Measurements from ENCODE around the gene MACIR. TPM values are rescaled to one million over a fixed set of nuclear protein-coding genes. Genes with fewer than 3 reads are reported as not detected.

The MACIR gene
- polyA plus RNA-seq, 3 donors: 1.2 to 1.9 (median 1.9) TPM

GRCh38 chr5:103271570-103272289 is 13.2 kb downstream of the MACIR start:
- WGBS (ENCODE audit: insufficient coverage): no CpG with 5 or more reads among the region's 2 CpGs
- Histone ChIP-seq H3K4me2 (replicated peaks; ENCODE audit: extremely low read depth, low read length, poor library complexity, severe bottlenecking) (peak overlapping the region; percentile 27), H3K27ac (ENCODE audit: low read depth in 1 of 2, low read length in 2 of 2) (peak overlapping the region in 1 of 2 donors; percentile 31)

GRCh38 chr5:103272377-103272776 is 13.8 kb downstream of the MACIR start:
- Histone ChIP-seq H3K27me3 (ENCODE audit: control insufficient read depth in 2 of 2, insufficient read depth in 2 of 2, low read length in 2 of 2) (no peaks in the 10 kb centered on the region), H3K36me3 (replicated peaks in 1 of 2; ENCODE audit: control insufficient read depth in 1 of 2, insufficient read depth in 2 of 2, low read length in 2 of 2) (peaks cover 16 to 19% of the 10 kb centered on the region in 2 donors), H4K20me1 (ENCODE audit: insufficient read depth, low read length) (no peaks in the 10 kb centered on the region), H3K4me3 (replicated peaks in 1 of 3; ENCODE audit: low read depth in 2 of 3, low read length in 3 of 3) (no peak overlapping the region), H3K79me2 (ENCODE audit: insufficient read depth, low read length) (peaks cover 17% of the 10 kb centered on the region), H3K27ac (ENCODE audit: low read depth in 1 of 2, low read length in 2 of 2) (peak overlapping the region in 1 of 2 donors; percentile 31), H2AFZ (ENCODE audit: insufficient read depth, low read depth, low read length, poor library complexity, severe bottlenecking) (no peak overlapping the region), H3K9me3 (replicated peaks in 1 of 2; ENCODE audit: control insufficient read depth in 1 of 2, insufficient read depth in 1 of 2, low read length in 2 of 2) (no peaks in the 10 kb centered on the region), H3K4me1 (ENCODE audit: control insufficient read depth in 1 of 2, insufficient read depth in 2 of 2, low read length in 2 of 2) (peaks cover 0 to 3% of the 10 kb centered on the region in 2 donors), H3K9ac (ENCODE audit: insufficient read depth, low read length, poor library complexity, severe bottlenecking) (no peak overlapping the region), H3K4me2 (replicated peaks; ENCODE audit: extremely low read depth, low read length, poor library complexity, severe bottlenecking) (no peak overlapping the region)
- Mint-ChIP-seq H3K9me3 (no peaks in the 10 kb centered on the region), H3K27ac (no peak overlapping the region), H3K27me3 (ENCODE audit: low read depth in 3 of 3) (no peaks in the 10 kb centered on the region), H3K36me3 (peaks cover 21 to 27% of the 10 kb centered on the region in 2 donors), H3K4me1 (peaks cover 13% of the 10 kb centered on the region), H3K4me3 (no peak overlapping the region)
- TF ChIP-seq CTCF (IDR thresholded peaks at IDR 0.05): no peak
- intact Hi-C loops (cut with micrococcal nuclease): no loop called here
- 100% methylated on average over 1 of the region's 2 CpGs for WGBS (ENCODE audit: insufficient coverage)
- DNase-seq: no peak

More at GRCh38 chr5:103271570-103272289, 13.2 kb downstream of the MACIR start:
- Histone ChIP-seq H3K79me2 (ENCODE audit: insufficient read depth, low read length) (peaks cover 17% of the 10 kb centered on the region), H4K20me1 (ENCODE audit: insufficient read depth, low read length) (no peaks in the 10 kb centered on the region), H3K27me3 (ENCODE audit: control insufficient read depth in 2 of 2, insufficient read depth in 2 of 2, low read length in 2 of 2) (no peaks in the 10 kb centered on the region), H3K9ac (ENCODE audit: insufficient read depth, low read length, poor library complexity, severe bottlenecking) (no peak overlapping the region), H3K36me3 (replicated peaks in 1 of 2; ENCODE audit: control insufficient read depth in 1 of 2, insufficient read depth in 2 of 2, low read length in 2 of 2) (peaks cover 17 to 19% of the 10 kb centered on the region in 2 donors), H3K9me3 (replicated peaks in 1 of 2; ENCODE audit: control insufficient read depth in 1 of 2, insufficient read depth in 1 of 2, low read length in 2 of 2) (no peaks in the 10 kb centered on the region), H3K4me3 (replicated peaks in 1 of 3; ENCODE audit: low read depth in 2 of 3, low read length in 3 of 3) (no peak overlapping the region), H2AFZ (ENCODE audit: insufficient read depth, low read depth, low read length, poor library complexity, severe bottlenecking) (no peak overlapping the region), H3K4me1 (ENCODE audit: control insufficient read depth in 1 of 2, insufficient read depth in 2 of 2, low read length in 2 of 2) (peaks cover 0 to 3% of the 10 kb centered on the region in 2 donors)
- peaks cover 21 to 26% of the 10 kb centered on the region in 2 donors for H3K36me3 Mint-ChIP-seq
- DNase-seq: no peak
- intact Hi-C loops (cut with micrococcal nuclease): no loop called here
- H3K4me1 Mint-ChIP-seq: peaks cover 13% of the 10 kb centered on the region
- no peaks in the 10 kb centered on the region for H3K9me3 Mint-ChIP-seq
- TF ChIP-seq CTCF (IDR thresholded peaks at IDR 0.05): no peak
- peak overlapping the region in 1 of 7 donors; percentile 16 for H3K27ac Mint-ChIP-seq
- peak overlapping the region; percentile 37 to 73 for H3K4me3 Mint-ChIP-seq
- no peaks in the 10 kb centered on the region for H3K27me3 Mint-ChIP-seq (ENCODE audit: low read depth in 3 of 3)
